ENCODE measurements around the gene FOXM1. TPM values are rescaled to one million over a fixed set of nuclear protein-coding genes. Genes with fewer than 3 reads are reported as not detected.

The FOXM1 gene
- total RNA-seq, 1 donor from 2014 or later: 25.4 TPM

GRCh38 chr12:2922329-2922728 lies 45.4 kb upstream of the FOXM1 start:
- no peak overlapping the region for H3K4me3 Mint-ChIP-seq
- H3K27ac Mint-ChIP-seq: no peak overlapping the region
- no peaks in the 10 kb centered on the region for H3K9me3 Mint-ChIP-seq
- DNase-seq (ENCODE audit: low spot score in 2 of 2, unreplicated experiment in 2 of 2): no peak
- TF ChIP-seq CTCF (IDR thresholded peaks at IDR 0.05; ENCODE audit: unreplicated experiment): no peak
- H3K4me1 Mint-ChIP-seq: no peaks in the 10 kb centered on the region
- no peaks in the 10 kb centered on the region for H3K27me3 Mint-ChIP-seq (ENCODE audit: low read depth)
- peaks cover 35% of the 10 kb centered on the region for H3K36me3 Mint-ChIP-seq

DNA sequence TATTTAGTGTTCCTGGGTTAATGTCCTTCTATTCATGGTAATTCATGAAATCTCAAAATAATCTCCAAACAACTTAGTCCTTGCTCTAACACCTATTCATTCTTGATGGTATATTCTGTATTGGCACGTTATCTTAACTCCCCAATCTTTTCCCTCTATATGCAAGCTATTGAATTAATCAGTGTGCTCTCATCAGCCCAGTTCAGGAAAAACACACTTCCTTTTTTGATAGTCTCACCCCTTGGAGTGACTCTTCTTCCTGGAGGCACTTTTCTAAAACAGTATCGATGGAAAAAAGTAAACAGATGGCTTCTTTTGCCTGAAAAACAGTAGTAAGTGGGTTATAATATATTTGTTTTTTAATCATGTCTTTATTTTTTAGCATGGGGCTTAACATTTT lies 42.3 kb upstream of the FOXM1 start:
- TF ChIP-seq CTCF (IDR thresholded peaks at IDR 0.05; ENCODE audit: unreplicated experiment): no peak
- no peak for DNase-seq (ENCODE audit: low spot score in 2 of 2, unreplicated experiment in 2 of 2)
- Mint-ChIP-seq H3K9me3 (no peaks in the 10 kb centered on the region), H3K4me1 (no peaks in the 10 kb centered on the region), H3K27ac (no peak overlapping the region), H3K4me3 (no peak overlapping the region), H3K27me3 (ENCODE audit: low read depth) (no peaks in the 10 kb centered on the region), H3K36me3 (peaks cover 29% of the 10 kb centered on the region)

GRCh38 chr12:2912216-2912575 lies 35.2 kb upstream of the FOXM1 start:
- H3K36me3 Mint-ChIP-seq: peaks cover 26% of the 10 kb centered on the region
- no peaks in the 10 kb centered on the region for H3K9me3 Mint-ChIP-seq
- no peak for DNase-seq (ENCODE audit: low spot score in 2 of 2, unreplicated experiment in 2 of 2)
- H3K27ac Mint-ChIP-seq: no peak overlapping the region
- no peak for TF ChIP-seq CTCF (IDR thresholded peaks at IDR 0.05; ENCODE audit: unreplicated experiment)
- peaks cover 12% of the 10 kb centered on the region for H3K4me1 Mint-ChIP-seq
- H3K4me3 Mint-ChIP-seq: no peak overlapping the region
- H3K27me3 Mint-ChIP-seq (ENCODE audit: low read depth): no peaks in the 10 kb centered on the region

DNA sequence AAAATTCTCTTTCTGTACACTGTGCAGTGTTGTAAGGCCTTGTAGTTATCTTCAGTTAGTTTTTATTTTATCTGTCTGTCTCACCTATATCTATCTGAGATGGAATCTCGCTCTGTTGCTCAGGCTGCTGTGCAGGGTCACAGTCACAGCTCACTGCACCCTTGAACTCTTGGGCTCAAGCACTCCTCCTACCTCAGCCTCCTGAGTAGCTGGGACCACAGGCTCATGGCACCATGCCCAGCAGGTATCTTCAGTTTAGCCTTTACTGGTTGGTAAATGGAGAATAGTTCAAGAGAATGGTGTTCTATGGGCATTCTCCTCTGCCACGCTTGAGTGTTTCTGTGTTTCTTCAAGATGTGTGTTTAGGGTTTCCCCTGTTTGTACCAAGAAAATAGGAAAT lies 27.3 kb upstream of the FOXM1 start:
- Mint-ChIP-seq H3K27ac (no peak overlapping the region), H3K9me3 (no peaks in the 10 kb centered on the region), H3K27me3 (ENCODE audit: low read depth) (no peaks in the 10 kb centered on the region), H3K4me1 (peaks cover 16% of the 10 kb centered on the region), H3K4me3 (no peak overlapping the region), H3K36me3 (no peaks in the 10 kb centered on the region)
- DNase-seq (ENCODE audit: low spot score in 2 of 2, unreplicated experiment in 2 of 2): no peak
- no peak for TF ChIP-seq CTCF (IDR thresholded peaks at IDR 0.05; ENCODE audit: unreplicated experiment)

GRCh38 chr12:2902272-2902880 lies 25.4 kb upstream of the FOXM1 start:
- Mint-ChIP-seq H3K9me3 (no peaks in the 10 kb centered on the region), H3K36me3 (no peaks in the 10 kb centered on the region), H3K4me1 (peaks cover 4% of the 10 kb centered on the region), H3K27me3 (ENCODE audit: low read depth) (no peaks in the 10 kb centered on the region), H3K27ac (peak overlapping the region; percentile 18), H3K4me3 (no peak overlapping the region)
- DNase-seq (ENCODE audit: low spot score in 2 of 2, unreplicated experiment in 2 of 2): no peak
- TF ChIP-seq CTCF (IDR thresholded peaks at IDR 0.05; ENCODE audit: unreplicated experiment): no peak

DNA sequence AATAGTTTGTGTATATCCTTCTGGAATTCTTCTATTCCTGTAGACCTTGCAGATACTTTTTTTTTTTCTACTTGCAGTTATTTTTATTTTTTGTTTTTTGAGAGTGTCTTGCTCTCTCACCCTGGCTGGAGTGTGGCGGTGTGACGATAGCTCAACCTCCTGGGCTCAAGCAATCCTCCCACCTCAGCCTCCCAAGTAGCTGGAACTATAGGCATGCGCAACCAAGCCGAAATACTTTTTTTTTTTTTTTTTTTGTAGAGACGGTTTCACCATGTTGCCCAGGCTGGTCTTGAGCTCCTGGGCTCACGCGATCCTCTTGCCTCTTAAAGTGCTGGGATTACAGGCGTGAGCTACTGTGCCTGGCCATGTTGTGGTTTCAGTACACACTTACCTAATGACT lies 23.7 kb upstream of the FOXM1 start:
- no peaks in the 10 kb centered on the region for H3K9me3 Mint-ChIP-seq
- DNase-seq (ENCODE audit: low spot score in 2 of 2, unreplicated experiment in 2 of 2): no peak
- no peak overlapping the region for H3K27ac Mint-ChIP-seq
- H3K27me3 Mint-ChIP-seq (ENCODE audit: low read depth): no peaks in the 10 kb centered on the region
- H3K4me1 Mint-ChIP-seq: peaks cover 5% of the 10 kb centered on the region
- H3K4me3 Mint-ChIP-seq: no peak overlapping the region
- no peaks in the 10 kb centered on the region for H3K36me3 Mint-ChIP-seq
- no peak for TF ChIP-seq CTCF (IDR thresholded peaks at IDR 0.05; ENCODE audit: unreplicated experiment)

Measured in mesothelial cell of epicardium (in vitro differentiated cells).